Neural progenitor cell (in vitro differentiated cells): ENCODE results near the gene NLRP6. TPM values are rescaled to one million over a fixed set of nuclear protein-coding genes. Genes with fewer than 3 reads are reported as not detected.
A peak's percentile ranks its signal among the peaks of the same experiment; 100 is the strongest.

Experiments used
- DNase-seq: peaks from one replicate; pipeline ENCODE4 v3.0.0-alpha.2; 2016; ENCODE audit warnings: low spot score
- H2AFZ ChIP-seq: fragments of 200-600 bp; sonication (generic); replicated peaks from 2 replicates; pipeline ENCODE4 v1.6.1; 2016; ENCODE audit warnings: antibody characterized with exemption
- H3F3A ChIP-seq: fragments of 200-600 bp; sonication (generic); 2 replicates; pipeline ENCODE4 v1.6.1; 2016; ENCODE audit warnings: antibody characterized with exemption, low read depth
- H3K27ac ChIP-seq: fragments of 200-600 bp; sonication (generic); 2 replicates; pipeline ENCODE4 v1.5.1; 2016; ENCODE audit warnings: mild to moderate bottlenecking
- H3K27me3 ChIP-seq: fragments of 200-600 bp; sonication (generic); 2 replicates; pipeline ENCODE4 v1.6.1; 2016; ENCODE audit warnings: mild to moderate bottlenecking, moderate library complexity
- H3K36me3 ChIP-seq: fragments of 200-600 bp; sonication (generic); 2 replicates; pipeline ENCODE4 v1.5.1; 2016
- H3K4me1 ChIP-seq: fragments of 200-600 bp; sonication (generic); 2 replicates; pipeline ENCODE4 v1.6.1; 2016; ENCODE audit warnings: mixed run types
- H3K4me2 ChIP-seq: fragments of 200-600 bp; sonication (generic); 2 replicates; pipeline ENCODE4 v1.6.1; 2016
- H3K4me3 ChIP-seq: fragments of 200-600 bp; sonication (generic); 2 replicates; pipeline ENCODE4 v1.5.1; 2016
- H3K79me2 ChIP-seq: fragments of 200-600 bp; sonication (generic); 2 replicates; pipeline ENCODE4 v1.6.1; 2016; ENCODE audit warnings: low read depth
- H3K9ac ChIP-seq: fragments of 200-600 bp; sonication (generic); 2 replicates; pipeline ENCODE4 v1.6.1; 2016
- H3K9me3 ChIP-seq: fragments of 200-600 bp; sonication (generic); 2 replicates; pipeline ENCODE4 v1.5.1; 2016; ENCODE audit warnings: low read depth
- H4K20me1 ChIP-seq: fragments of 200-600 bp; sonication (generic); 2 replicates; pipeline ENCODE4 v1.6.1; 2016; ENCODE audit warnings: low read depth
- H3K27ac Mint-ChIP-seq: 3 replicates; pipeline ENCODE4 v1.8.0; 2021; ENCODE audit warnings: mixed read lengths
- H3K27me3 Mint-ChIP-seq: 2 replicates; pipeline ENCODE4 v1.8.0; 2022; ENCODE audit warnings: low read depth, mild to moderate bottlenecking, inconsistent platforms, moderate library complexity, mixed read lengths; ENCODE audit not compliant: insufficient read depth
- H3K36me3 Mint-ChIP-seq: 3 replicates; pipeline ENCODE4 v1.8.0; 2021; ENCODE audit warnings: mixed read lengths
- H3K4me1 Mint-ChIP-seq: 3 replicates; pipeline ENCODE4 v1.8.0; 2021; ENCODE audit warnings: mixed read lengths
- H3K4me3 Mint-ChIP-seq: 3 replicates; pipeline ENCODE4 v1.8.0; 2021; ENCODE audit warnings: mild to moderate bottlenecking, moderate library complexity, mixed read lengths
- H3K9me3 Mint-ChIP-seq: 3 replicates; pipeline ENCODE4 v1.8.0; 2020; ENCODE audit warnings: mixed read lengths
- CTCF ChIP-seq: fragments of 200-600 bp; sonication (generic); IDR thresholded peaks from 2 replicates; pipeline ENCODE4 v1.5.1; 2017; ENCODE audit warnings: antibody characterized with exemption, mild to moderate bottlenecking
- EZH2 ChIP-seq: fragments of 200-600 bp; sonication (generic); IDR thresholded peaks from 2 replicates; pipeline ENCODE4 v1.6.1; 2017; ENCODE audit warnings: antibody characterized with exemption, mild to moderate bottlenecking, moderate library complexity
- EZH2phosphoT487 ChIP-seq: fragments of 200-600 bp; sonication (generic); IDR thresholded peaks from 2 replicates; pipeline ENCODE4 v1.6.1; 2017; ENCODE audit warnings: antibody characterized with exemption
- total RNA-seq: library from RNA; depleted of rRNA; stranded (reverse); fragments of >200 nt; gene quantifications from 2 replicates; pipeline ENCODE4 v1.2.3, GENCODE V29; 2015; ENCODE audit warnings: low replicate concordance

Gene NLRP6
- total RNA-seq, 1 donor from 2014 or later: not detected

- Mint-ChIP-seq H3K4me3 (no peak overlapping the region), H3K9me3 (peaks cover 25% of the 10 kb centered on the region), H3K27ac (peak overlapping the region; percentile 60), H3K36me3 (peaks cover 4% of the 10 kb centered on the region), H3K27me3 (peaks cover 11% of the 10 kb centered on the region), H3K4me1 (peaks cover 56% of the 10 kb centered on the region)
- H3K9me3 ChIP-seq: no peaks in the 10 kb centered on the region
- H3K9ac ChIP-seq: no peak overlapping the region
- H3F3A ChIP-seq: peaks cover 16% of the 10 kb centered on the region
- no peak for TF ChIP-seq EZH2phosphoT487
- no peak for TF ChIP-seq CTCF
- no peak for DNase-seq
- no peak overlapping the region for H3K4me3 ChIP-seq
- H3K27ac ChIP-seq: no peak overlapping the region
- H2AFZ ChIP-seq: no peak overlapping the region
- H4K20me1 ChIP-seq: no peaks in the 10 kb centered on the region
- H3K79me2 ChIP-seq: no peaks in the 10 kb centered on the region
- H3K36me3 ChIP-seq: no peaks in the 10 kb centered on the region
- no peaks in the 10 kb centered on the region for H3K27me3 ChIP-seq
- H3K4me1 ChIP-seq: peaks cover 18% of the 10 kb centered on the region
- H3K4me2 ChIP-seq: no peak overlapping the region
These were observed 51.7 kb downstream of the NLRP6 start for GRCh38 chr11:329886-330253.

GRCh38 chr11:330307-330693 is 52.1 kb downstream of the NLRP6 start:
- TF ChIP-seq EZH2: no peak
- no peak for TF ChIP-seq EZH2phosphoT487
- no peak for TF ChIP-seq CTCF
- Histone ChIP-seq H3K79me2 (no peaks in the 10 kb centered on the region), H3K4me1 (peaks cover 21% of the 10 kb centered on the region), H3K4me2 (no peak overlapping the region), H3K27me3 (no peaks in the 10 kb centered on the region), H3K9ac (no peak overlapping the region), H4K20me1 (no peaks in the 10 kb centered on the region), H3F3A (peaks cover 18% of the 10 kb centered on the region), H2AFZ (no peak overlapping the region), H3K9me3 (no peaks in the 10 kb centered on the region), H3K36me3 (no peaks in the 10 kb centered on the region), H3K4me3 (no peak overlapping the region), H3K27ac (no peak overlapping the region)
- peaks cover 11% of the 10 kb centered on the region for H3K27me3 Mint-ChIP-seq
- H3K4me3 Mint-ChIP-seq: no peak overlapping the region
- H3K36me3 Mint-ChIP-seq: peaks cover 4% of the 10 kb centered on the region
- DNase-seq: no peak
- peaks cover 25% of the 10 kb centered on the region for H3K9me3 Mint-ChIP-seq
- peak overlapping the region; percentile 60 for H3K27ac Mint-ChIP-seq
- H3K4me1 Mint-ChIP-seq: peaks cover 56% of the 10 kb centered on the region

GRCh38 chr11:330694-331357 is 52.6 kb downstream of the NLRP6 start:
- Histone ChIP-seq H3F3A (peaks cover 23% of the 10 kb centered on the region), H3K4me3 (no peak overlapping the region), H3K4me2 (no peak overlapping the region), H3K4me1 (peaks cover 26% of the 10 kb centered on the region), H3K79me2 (no peaks in the 10 kb centered on the region), H3K27me3 (no peaks in the 10 kb centered on the region), H4K20me1 (no peaks in the 10 kb centered on the region), H3K36me3 (no peaks in the 10 kb centered on the region), H3K9me3 (no peaks in the 10 kb centered on the region), H3K27ac (no peak overlapping the region), H3K9ac (no peak overlapping the region), H2AFZ (no peak overlapping the region)
- Mint-ChIP-seq H3K9me3 (peaks cover 25% of the 10 kb centered on the region), H3K4me3 (no peak overlapping the region), H3K27ac (peak overlapping the region; percentile 78), H3K27me3 (peaks cover 11% of the 10 kb centered on the region), H3K4me1 (peaks cover 58% of the 10 kb centered on the region), H3K36me3 (peaks cover 4% of the 10 kb centered on the region)
- DNase-seq: no peak
- TF ChIP-seq CTCF (no peak), EZH2 (no peak), EZH2phosphoT487 (no peak)
